Hepatic stellate cell (primary cell): ENCODE data around the gene INPP5A.

ENCODE experiments used
- DNase-seq: peaks from one replicate; pipeline ENCODE4 v3.0.0; 2011; ENCODE audit warnings: low spot score

The INPP5A gene

GRCh38 chr10:132579027-132579859 lies 41.7 kb downstream of the INPP5A start:
- DNase-seq: no peak

GRCh38 chr10:132580143-132580542 lies 42.6 kb downstream of the INPP5A start:
- DNase-seq: no peak

GRCh38 chr10:132580617-132581016 lies 43.0 kb downstream of the INPP5A start:
- DNase-seq: no peak

- no peak for DNase-seq
These were observed 44.5 kb downstream of the INPP5A start for GRCh38 chr10:132582137-132582536.

- DNase-seq: no peak
These were observed 45.2 kb downstream of the INPP5A start for GRCh38 chr10:132582771-132583170.

GRCh38 chr10:132583456-132583855 lies 45.9 kb downstream of the INPP5A start:
- no peak for DNase-seq

- no peak for DNase-seq
These were observed 46.5 kb downstream of the INPP5A start for GRCh38 chr10:132584081-132584480.

GRCh38 chr10:132585732-132586722 lies 48.4 kb downstream of the INPP5A start:
- no peak for DNase-seq

- no peak for DNase-seq
These were observed 49.2 kb downstream of the INPP5A start for GRCh38 chr10:132586739-132587138.

GRCh38 chr10:132587175-132587574 lies 49.6 kb downstream of the INPP5A start:
- DNase-seq: no peak

GRCh38 chr10:132588301-132589013 lies 50.9 kb downstream of the INPP5A start:
- peak; percentile 67 for DNase-seq

- no peak for DNase-seq
These were observed 51.4 kb downstream of the INPP5A start for GRCh38 chr10:132589015-132589414.

- DNase-seq: no peak
These were observed 52.1 kb downstream of the INPP5A start for GRCh38 chr10:132589681-132590080.

- no peak for DNase-seq
These were observed 52.6 kb downstream of the INPP5A start for GRCh38 chr10:132590094-132590751.

GRCh38 chr10:132590752-132591121 lies 53.1 kb downstream of the INPP5A start:
- DNase-seq: no peak

GRCh38 chr10:132591166-132591971 lies 53.8 kb downstream of the INPP5A start:
- peak; percentile 85 for DNase-seq

GRCh38 chr10:132592790-132593383 lies 55.3 kb downstream of the INPP5A start:
- no peak for DNase-seq

- peak; percentile 67 for DNase-seq
These were observed 55.8 kb downstream of the INPP5A start for GRCh38 chr10:132593389-132593788.

GRCh38 chr10:132593900-132594876 lies 56.6 kb downstream of the INPP5A start:
- DNase-seq: no peak
